HG03432 (cell line): Measurements from ENCODE around the gene CFAP52.
"Not testable (repeated sequence)": the region's sequence is repeated elsewhere in the genome, so short reads cannot be mapped to it uniquely, and the experiment has no call there.

Experiments
- ATAC-seq: cut with Tn5 transposase; IDR thresholded peaks from one replicate; pipeline ENCODE4 v1.9.1; 2021; ENCODE audit warnings: mild to moderate bottlenecking, moderate library complexity; ENCODE audit not compliant: unreplicated experiment

CFAP52 gene, protein sequence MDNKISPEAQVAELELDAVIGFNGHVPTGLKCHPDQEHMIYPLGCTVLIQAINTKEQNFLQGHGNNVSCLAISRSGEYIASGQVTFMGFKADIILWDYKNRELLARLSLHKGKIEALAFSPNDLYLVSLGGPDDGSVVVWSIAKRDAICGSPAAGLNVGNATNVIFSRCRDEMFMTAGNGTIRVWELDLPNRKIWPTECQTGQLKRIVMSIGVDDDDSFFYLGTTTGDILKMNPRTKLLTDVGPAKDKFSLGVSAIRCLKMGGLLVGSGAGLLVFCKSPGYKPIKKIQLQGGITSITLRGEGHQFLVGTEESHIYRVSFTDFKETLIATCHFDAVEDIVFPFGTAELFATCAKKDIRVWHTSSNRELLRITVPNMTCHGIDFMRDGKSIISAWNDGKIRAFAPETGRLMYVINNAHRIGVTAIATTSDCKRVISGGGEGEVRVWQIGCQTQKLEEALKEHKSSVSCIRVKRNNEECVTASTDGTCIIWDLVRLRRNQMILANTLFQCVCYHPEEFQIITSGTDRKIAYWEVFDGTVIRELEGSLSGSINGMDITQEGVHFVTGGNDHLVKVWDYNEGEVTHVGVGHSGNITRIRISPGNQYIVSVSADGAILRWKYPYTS

DNA sequence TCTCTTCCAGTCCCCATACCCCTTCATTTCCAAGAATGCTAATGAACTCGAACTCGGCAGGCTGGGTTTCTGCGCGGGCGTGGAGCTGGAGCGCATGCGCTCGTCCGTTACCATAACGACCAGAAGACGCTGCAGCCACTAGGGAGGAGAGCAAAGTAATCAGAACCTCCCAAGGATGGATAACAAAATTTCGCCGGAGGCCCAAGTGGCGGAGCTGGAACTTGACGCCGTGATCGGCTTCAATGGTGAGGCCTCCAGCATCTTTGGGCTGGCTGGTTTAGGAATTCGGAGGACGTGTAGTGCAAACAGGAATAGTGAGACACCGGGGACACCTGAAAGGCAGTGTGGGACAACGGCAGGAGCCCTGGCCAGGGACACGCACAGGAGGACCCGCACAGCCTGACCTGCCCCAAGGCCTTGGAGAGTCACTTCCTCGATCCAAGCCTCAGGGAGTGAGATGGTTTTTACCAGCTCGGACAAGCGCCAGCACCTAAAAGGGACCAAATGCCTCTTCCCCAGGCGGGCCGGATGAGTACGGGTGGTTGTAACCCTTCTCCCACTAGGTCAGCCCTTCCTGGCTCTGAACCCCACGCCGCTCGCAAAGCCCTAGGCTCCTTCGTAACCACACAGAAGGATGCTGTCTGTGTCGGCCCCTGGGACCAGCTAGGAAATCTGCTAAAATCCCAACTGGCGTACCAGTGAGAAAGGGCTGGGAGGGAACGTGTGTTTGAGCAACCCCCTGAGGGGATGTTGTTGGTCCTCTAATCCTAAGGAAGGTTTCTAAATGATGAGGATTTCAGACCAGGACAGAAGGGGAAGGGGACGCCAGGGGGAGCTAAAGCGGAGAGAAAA, at the start of gene CFAP52:
Gene CFAP52, plus strand, starts transcription at position 122 of the 852 bp plus-strand sequence. Its CDS starts 54 bp downstream, at position 176.
- peak; percentile 54 for ATAC-seq

DNA sequence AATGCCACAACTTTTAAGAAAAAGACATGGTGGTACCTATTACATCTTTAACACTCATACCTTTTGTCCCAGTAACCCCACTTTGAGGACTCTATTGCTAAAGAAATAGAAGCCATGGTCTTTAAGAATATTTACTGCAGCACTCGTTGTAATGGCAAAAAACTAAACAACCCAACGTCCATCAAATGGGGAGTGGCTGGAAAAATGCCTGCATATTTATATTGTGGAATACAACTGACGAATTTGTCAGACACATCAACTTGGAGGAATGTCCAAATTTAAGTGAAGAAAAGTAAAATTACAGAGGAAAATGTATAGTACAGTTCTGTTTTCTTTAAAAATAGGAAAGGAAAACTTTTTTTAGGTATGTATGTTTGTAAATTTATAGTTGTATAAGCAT, 48.7 kb upstream of the CFAP52 start:
- no peak for ATAC-seq

GRCh38 chr17:9529033-9529700, 47.3 kb upstream of the CFAP52 start:
- ATAC-seq, result no peak

DNA sequence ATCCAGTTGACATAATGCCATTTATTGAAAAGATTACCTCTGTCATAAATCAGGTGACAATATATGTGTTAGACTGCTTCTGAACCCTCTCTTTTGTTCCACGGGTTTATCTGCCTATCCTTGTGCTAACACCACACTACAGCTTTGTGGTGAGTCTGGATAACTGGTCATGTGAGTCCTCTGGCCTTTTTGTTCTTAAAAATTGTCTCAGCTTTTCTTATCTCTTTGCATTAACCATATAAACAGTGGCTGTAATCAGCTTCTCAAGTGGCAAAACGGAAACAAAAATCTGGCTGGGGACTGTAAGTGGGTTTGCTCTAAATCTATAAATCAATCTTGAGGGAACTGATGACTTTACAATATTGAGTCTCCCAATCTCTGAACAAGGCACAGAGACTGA, 45.4 kb upstream of the CFAP52 start:
- ATAC-seq, result no peak

DNA sequence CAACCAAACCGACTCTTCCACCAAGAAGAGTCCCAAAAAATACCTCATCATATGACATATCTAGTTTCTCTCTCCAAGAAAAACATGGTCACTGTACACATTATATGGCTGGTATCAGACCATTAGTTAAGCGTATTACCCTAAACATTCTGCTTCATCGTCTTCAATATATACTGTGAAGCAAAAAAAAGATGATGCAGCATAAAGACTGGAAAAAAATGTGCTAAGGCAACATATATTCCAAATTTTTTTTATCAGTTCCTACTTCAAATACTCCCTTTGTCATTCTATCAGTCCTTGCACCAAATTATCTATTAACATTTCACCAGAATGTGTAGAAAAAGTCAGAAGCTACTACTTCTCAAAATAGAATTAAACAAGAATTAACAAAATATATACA, 43.7 kb upstream of the CFAP52 start:
- no peak for ATAC-seq

DNA sequence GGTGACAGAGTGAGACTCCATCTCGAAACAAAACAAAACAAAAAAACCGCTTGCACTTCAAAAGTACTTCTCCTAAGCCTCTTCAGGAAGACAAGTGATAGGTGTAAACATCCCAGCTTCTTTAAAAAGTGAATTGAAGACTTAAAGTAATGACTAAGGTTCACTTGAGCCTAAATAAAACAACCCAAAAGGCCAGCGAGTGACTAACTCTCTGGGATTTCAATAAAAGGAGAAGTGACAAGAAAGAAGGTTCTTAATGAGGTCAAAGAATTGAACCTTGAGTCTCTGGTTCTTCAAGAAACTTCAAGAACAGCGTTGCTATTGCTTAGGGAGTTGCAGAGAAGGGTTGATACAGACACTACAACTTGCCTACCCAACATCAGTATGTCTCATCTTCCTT, 43.0 kb upstream of the CFAP52 start:
- ATAC-seq, result no peak

- ATAC-seq, result no peak
These were observed 40.4 kb upstream of the CFAP52 start for GRCh38 chr17:9536061-9536460.

DNA sequence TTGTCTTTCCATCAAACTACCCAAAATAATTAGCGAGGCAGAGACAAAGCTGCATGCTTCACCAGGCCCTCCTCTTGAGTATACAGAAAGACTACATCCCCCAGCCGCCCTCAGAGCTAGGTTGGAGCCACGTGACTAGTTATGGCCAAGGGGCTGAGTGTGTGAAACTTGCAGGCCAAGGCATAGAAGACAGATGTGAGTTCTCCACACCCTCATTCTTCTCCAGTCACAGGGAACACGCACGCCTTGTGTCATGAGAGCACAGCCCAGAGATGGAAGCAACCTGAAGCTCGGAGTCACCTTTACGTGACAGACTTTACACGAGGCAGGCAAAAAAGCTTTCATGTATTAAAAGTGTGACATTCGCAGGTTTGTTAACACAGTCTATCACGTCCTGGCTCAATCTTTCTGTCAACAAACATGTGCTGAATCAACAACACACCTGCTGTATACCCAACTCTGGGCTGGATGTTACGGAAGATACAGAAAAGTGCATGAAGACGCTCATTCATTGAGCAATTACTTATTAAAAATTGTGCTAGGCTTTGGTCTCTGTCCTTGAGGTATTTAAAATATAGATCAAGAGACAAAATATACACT, 39.2 kb upstream of the CFAP52 start:
- ATAC-seq, result no peak

GRCh38 chr17:9538626-9539025, 37.8 kb upstream of the CFAP52 start:
- ATAC-seq, result no peak

DNA sequence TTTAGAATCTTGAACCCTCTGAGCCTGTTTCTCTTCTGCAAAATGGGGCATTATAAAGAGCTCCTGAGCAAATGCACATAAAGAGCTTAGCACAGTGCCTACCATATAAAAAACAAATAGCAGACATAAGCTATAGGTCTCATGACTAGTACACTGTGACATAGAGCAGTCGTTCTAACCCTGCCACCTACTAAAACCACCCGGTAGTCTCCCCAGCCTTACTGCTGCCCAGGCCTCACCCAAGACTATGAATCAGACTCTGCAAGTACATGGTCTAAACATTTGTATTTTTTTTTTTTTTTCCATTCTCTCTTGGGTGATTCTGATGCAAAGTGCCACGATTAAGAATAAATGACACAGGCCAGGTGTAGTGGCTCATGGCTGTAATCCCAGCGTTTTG, 34.7 kb upstream of the CFAP52 start:
- no peak for ATAC-seq

DNA sequence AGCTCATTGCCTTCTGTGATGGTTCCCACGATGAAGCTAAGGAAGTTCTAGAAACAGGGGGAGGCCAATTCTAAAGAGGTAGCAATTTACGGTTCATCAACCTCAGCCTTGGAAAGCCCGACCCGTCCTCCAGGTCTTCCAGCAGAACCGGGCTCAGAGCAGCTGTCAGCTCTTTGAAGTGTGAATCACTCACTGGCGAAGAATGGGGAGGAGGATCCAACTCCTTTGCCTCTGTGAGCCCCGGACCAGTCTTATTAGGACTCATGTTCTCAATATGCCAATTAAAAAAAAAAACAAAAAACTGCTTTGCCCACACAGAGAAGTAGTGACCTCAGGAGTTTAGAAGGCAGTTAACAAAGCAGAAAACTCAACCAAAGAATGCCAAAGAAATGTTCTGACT, 32.2 kb upstream of the CFAP52 start:
- no peak for ATAC-seq

DNA sequence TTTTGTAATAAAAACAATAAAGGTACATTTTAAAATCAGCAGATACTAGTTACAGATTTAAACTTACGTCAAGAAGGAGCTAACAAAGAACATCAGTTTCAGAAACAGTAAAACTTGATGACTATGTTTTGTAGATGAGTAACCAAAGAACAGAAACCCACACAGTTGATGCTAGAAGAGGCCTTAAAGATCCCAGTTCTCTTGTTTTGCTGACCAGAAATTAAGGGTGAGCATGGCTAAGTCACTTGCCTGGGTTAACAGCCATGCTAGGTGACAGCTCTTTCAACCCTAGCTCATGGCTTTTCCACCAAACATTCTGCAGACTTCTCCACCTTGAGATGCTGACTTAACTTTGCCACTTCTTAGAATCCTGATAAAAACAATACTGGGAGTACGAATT, 27.2 kb upstream of the CFAP52 start:
- ATAC-seq, result no peak

- no peak for ATAC-seq
These were observed 23.3 kb upstream of the CFAP52 start for GRCh38 chr17:9553181-9553580.

GRCh38 chr17:9553596-9553995, 22.8 kb upstream of the CFAP52 start:
- ATAC-seq, result no peak

DNA sequence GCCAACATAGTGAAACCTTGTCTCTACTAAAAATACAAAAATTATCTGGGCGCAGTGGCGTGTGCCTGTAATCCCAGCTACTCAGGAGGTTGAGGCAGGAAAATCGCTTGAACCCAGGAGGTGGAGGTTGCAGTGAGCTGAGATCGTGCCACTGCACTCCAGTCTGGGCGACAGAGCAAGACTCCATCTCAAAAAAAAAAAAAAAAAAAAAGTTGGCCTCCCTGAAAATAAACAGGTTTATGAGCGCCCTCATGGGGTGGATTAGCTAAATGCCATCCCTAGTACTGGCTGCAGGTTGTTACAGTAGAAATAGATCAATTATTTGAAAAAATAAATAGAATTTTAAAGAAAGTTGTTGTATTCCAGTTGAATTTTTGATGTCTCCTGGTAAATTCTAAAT, 21.7 kb upstream of the CFAP52 start:
- ATAC-seq, result not testable (repeated sequence)

GRCh38 chr17:9557161-9557755, 19.2 kb upstream of the CFAP52 start:
- no peak for ATAC-seq

DNA sequence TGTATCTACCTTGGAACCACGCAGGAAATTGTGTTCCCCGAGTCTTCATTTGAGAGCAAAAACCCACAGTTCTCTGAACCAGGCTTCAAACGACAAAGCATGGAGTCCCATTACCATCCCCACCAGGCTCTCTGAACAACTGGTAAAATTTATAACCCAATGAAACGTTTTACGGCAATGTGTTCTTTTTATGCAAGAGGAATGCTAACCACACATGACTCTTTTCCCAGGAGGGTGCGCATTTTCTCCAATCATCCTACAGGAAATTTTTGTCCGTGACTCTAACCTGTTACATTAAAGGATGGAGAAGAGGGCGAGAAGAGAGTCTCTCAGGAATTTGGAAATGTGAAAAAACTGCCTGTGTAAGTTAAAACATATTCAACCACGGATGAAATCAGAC, 18.6 kb upstream of the CFAP52 start:
- no peak for ATAC-seq

- no peak for ATAC-seq
These were observed 12.3 kb upstream of the CFAP52 start for GRCh38 chr17:9564104-9564503.

- no peak for ATAC-seq
These were observed 10.4 kb upstream of the CFAP52 start for GRCh38 chr17:9566067-9566466.

DNA sequence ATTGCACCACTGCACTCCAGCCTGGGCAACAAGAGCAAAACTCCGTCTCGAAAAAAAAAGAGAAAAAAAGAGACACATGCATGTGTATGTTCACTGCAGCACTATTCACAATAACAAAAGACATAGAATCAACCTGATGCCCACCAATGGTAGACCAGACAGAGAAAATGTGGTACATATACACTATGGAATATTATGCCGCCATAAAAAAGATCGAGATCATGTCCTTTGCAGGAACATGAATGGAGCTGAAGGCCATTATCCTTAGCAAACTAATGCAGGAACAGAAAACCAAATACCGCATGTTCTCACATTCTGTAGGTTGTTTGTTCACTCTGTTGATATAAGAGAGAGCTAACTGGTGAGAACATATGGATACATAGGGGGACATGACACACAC, 9.7 kb upstream of the CFAP52 start:
- ATAC-seq, result not testable (repeated sequence)
